Skeletal muscle cell (primary cell): ENCODE data around the gene SPATA45.
"Not testable (repeated sequence)": the region's sequence is repeated elsewhere in the genome, so short reads cannot be mapped to it uniquely, and the experiment has no call there.

Experiments
- DNase-seq: peaks from one replicate; pipeline ENCODE4 v3.0.0-alpha.2; 2010; ENCODE audit warnings: low read depth
- H3K4me3 ChIP-seq: 2 replicates; pipeline ENCODE4 v1.5.1; 2011; ENCODE audit warnings: low read depth, mild to moderate bottlenecking, control low read depth, low read length, moderate library complexity

Gene SPATA45

GRCh38 chr1:212847549-212847948 lies at the start of gene SPATA45:
TSS of gene SPATA45 (minus strand) at chr1:212847649. CDS start at chr1:212836149, 11,500 bp downstream.
- no peak for DNase-seq
- H3K4me3 ChIP-seq, result no peak within 1 kb of the TSS

- no peak for DNase-seq
- H3K4me3 ChIP-seq, result no peak overlapping the region
These were observed 44.7 kb upstream of the SPATA45 start for GRCh38 chr1:212892108-212892507.

GRCh38 chr1:212884592-212884991 lies 37.1 kb upstream of the SPATA45 start:
- H3K4me3 ChIP-seq, result no peak overlapping the region
- no peak for DNase-seq

GRCh38 chr1:212879947-212880690 lies 32.7 kb upstream of the SPATA45 start:
- H3K4me3 ChIP-seq, result no peak overlapping the region
- DNase-seq, result no peak

- DNase-seq, result no peak
- no peak overlapping the region for H3K4me3 ChIP-seq
These were observed 31.0 kb upstream of the SPATA45 start for GRCh38 chr1:212878418-212878817.

- DNase-seq, result no peak
- H3K4me3 ChIP-seq, result no peak overlapping the region
These were observed 26.1 kb upstream of the SPATA45 start for GRCh38 chr1:212873518-212873917.

- H3K4me3 ChIP-seq, result no peak overlapping the region
- no peak for DNase-seq
These were observed 24.5 kb upstream of the SPATA45 start for GRCh38 chr1:212871976-212872375.

GRCh38 chr1:212867192-212867591 lies 19.7 kb upstream of the SPATA45 start:
- no peak overlapping the region for H3K4me3 ChIP-seq
- DNase-seq, result no peak

GRCh38 chr1:212864201-212864600 lies 16.8 kb upstream of the SPATA45 start:
- no peak overlapping the region for H3K4me3 ChIP-seq
- no peak for DNase-seq

GRCh38 chr1:212863345-212863744 lies 15.9 kb upstream of the SPATA45 start:
- H3K4me3 ChIP-seq, DNase-seq: not testable (repeated sequence)

GRCh38 chr1:212862111-212862690 lies 14.8 kb upstream of the SPATA45 start:
- DNase-seq, result no peak
- no peak overlapping the region for H3K4me3 ChIP-seq

GRCh38 chr1:212860713-212861581 lies 13.5 kb upstream of the SPATA45 start:
- no peak overlapping the region for H3K4me3 ChIP-seq
- DNase-seq, result no peak

GRCh38 chr1:212858461-212859265 lies 11.2 kb upstream of the SPATA45 start:
- peak overlapping the region; percentile 90 for H3K4me3 ChIP-seq
- DNase-seq, result no peak

- DNase-seq, result peak; percentile 87
- H3K4me3 ChIP-seq, result peak within 1 kb of the TSS; percentile 90
These were observed 10.6 kb upstream of the SPATA45 start, which contains the start of gene FLVCR1 for GRCh38 chr1:212857992-212858460. TSS of gene FLVCR1 (plus strand) at chr1:212858275. CDS start at chr1:212858453, 178 bp downstream.

GRCh38 chr1:212856755-212857154 lies 9.3 kb upstream of the SPATA45 start:
- H3K4me3 ChIP-seq, result no peak overlapping the region
- DNase-seq, result no peak

- DNase-seq, result no peak
These were observed 6.2 kb upstream of the SPATA45 start for GRCh38 chr1:212853658-212854057.

GRCh38 chr1:212852105-212852688 lies 4.7 kb upstream of the SPATA45 start:
- no peak overlapping the region for H3K4me3 ChIP-seq
- no peak for DNase-seq

More at GRCh38 chr1:212853658-212854057, 6.2 kb upstream of the SPATA45 start:
- H3K4me3 ChIP-seq, result no peak overlapping the region

- not testable (repeated sequence) for DNase-seq, H3K4me3 ChIP-seq
These were observed 2.9 kb downstream of the SPATA45 start for GRCh38 chr1:212844521-212844920.

- no peak for DNase-seq
- H3K4me3 ChIP-seq, result no peak overlapping the region
These were observed 9.3 kb downstream of the SPATA45 start for GRCh38 chr1:212838145-212838544.
